PC-3 (cell line): ENCODE measurements around the gene MN1. TPM values are rescaled to one million over a fixed set of nuclear protein-coding genes. Genes with fewer than 3 reads are reported as not detected.
A peak's percentile ranks its signal among the peaks of the same experiment; 100 is the strongest.

Experiments used
- ATAC-seq: fragments of 200-7000 bp; cut with Tn5 transposase; 2 replicates; pipeline ENCODE4 v1.9.1; 2020; ENCODE audit warnings: mild to moderate bottlenecking, moderate library complexity
- BruUV-seq: library from RNA; stranded (reverse); fragments of 400-500 nt; replicated peaks from 2 replicates; lab custom pipeline; 2021; lab: Mats Ljungman, UMichigan
- CTCF ChIA-PET: fragments of 300-600 bp; sonication (Branson Sonifier 250); formaldehyde crosslinking; loops from one replicate; lab custom pipeline; 2022; ENCODE audit warnings: antibody characterized with exemption; lab: Charles Lee
- POLR2A ChIA-PET: fragments of 300-600 bp; sonication (Branson Sonifier 250); formaldehyde crosslinking; loops from one replicate; lab custom pipeline; 2022; ENCODE audit warnings: antibody characterized with exemption; ENCODE audit not compliant: unreplicated experiment; lab: Charles Lee
- DNase-seq: peaks from one replicate; pipeline ENCODE4 v3.0.0-alpha.2; 2015
- H2AFZ ChIP-seq: fragments of 300-600 bp; sonication (generic); 2 replicates; pipeline ENCODE4 v1.6.0; 2016; ENCODE audit warnings: antibody characterized with exemption, low read length
- H3F3A ChIP-seq: fragments of 300-600 bp; sonication (generic); one replicate; pipeline ENCODE4 v1.6.0; 2017; ENCODE audit warnings: antibody characterized with exemption, low read length, control low read depth, mild to moderate bottlenecking; ENCODE audit not compliant: unreplicated experiment
- H3K27ac ChIP-seq: fragments of 300-600 bp; sonication (generic); 2 replicates; pipeline ENCODE4 v1.5.1; 2016; ENCODE audit warnings: mild to moderate bottlenecking, low read length
- H3K27me3 ChIP-seq: fragments of 300-600 bp; sonication (generic); 2 replicates; pipeline ENCODE4 v1.6.1; 2016; ENCODE audit warnings: low read length, mixed read lengths
- H3K36me3 ChIP-seq: fragments of 300-600 bp; sonication (generic); 2 replicates; pipeline ENCODE4 v1.6.1; 2016; ENCODE audit warnings: low read depth, mixed run types, low read length, mixed read lengths
- H3K4me1 ChIP-seq: fragments of 300-600 bp; sonication (generic); 2 replicates; pipeline ENCODE4 v1.5.1; 2016; ENCODE audit warnings: low read length; ENCODE audit not compliant: insufficient read depth
- H3K4me2 ChIP-seq: fragments of 300-600 bp; sonication (generic); 2 replicates; pipeline ENCODE4 v1.6.0; 2016; ENCODE audit warnings: low read length
- H3K4me3 ChIP-seq: fragments of 300-600 bp; sonication (generic); 2 replicates; pipeline ENCODE4 v1.5.1; 2016; ENCODE audit warnings: mild to moderate bottlenecking, low read length, mixed read lengths
- H3K79me2 ChIP-seq: fragments of 300-600 bp; sonication (generic); 2 replicates; pipeline ENCODE4 v1.6.1; 2017; ENCODE audit warnings: low read length, mixed read lengths
- H3K9ac ChIP-seq: fragments of 300-600 bp; sonication (generic); 2 replicates; pipeline ENCODE4 v1.6.0; 2016; ENCODE audit warnings: mild to moderate bottlenecking, low read length
- H3K9me2 ChIP-seq: fragments of 300-600 bp; sonication (generic); replicated peaks from 2 replicates; pipeline ENCODE4 v1.6.1; 2016; ENCODE audit warnings: mixed run types, low read length, mixed read lengths
- H3K9me3 ChIP-seq: fragments of 300-600 bp; sonication (generic); 2 replicates; pipeline ENCODE4 v1.6.1; 2016; ENCODE audit warnings: low read length, mixed read lengths
- H4K20me1 ChIP-seq: fragments of 300-600 bp; sonication (generic); 2 replicates; pipeline ENCODE4 v1.6.1; 2016; ENCODE audit warnings: low read length, mixed read lengths
- CTCF ChIP-seq: fragments of 300-600 bp; sonication (generic); conservative IDR thresholded peaks from 2 replicates; pipeline ENCODE4 v1.5.1; 2017; ENCODE audit warnings: antibody characterized with exemption, low read depth, mild to moderate bottlenecking, low read length
- EZH2 ChIP-seq: fragments of 300-600 bp; sonication (generic); IDR thresholded peaks from one replicate; pipeline ENCODE4 v1.6.1; 2017; ENCODE audit warnings: antibody characterized with exemption, mild to moderate bottlenecking, low read length; ENCODE audit not compliant: unreplicated experiment
- EZH2phosphoT487 ChIP-seq: fragments of 300-600 bp; sonication (generic); IDR thresholded peaks from 2 replicates; pipeline ENCODE4 v1.6.1; 2018; ENCODE audit warnings: mild to moderate bottlenecking, antibody characterized with exemption, low read length, borderline replicate concordance
- intact Hi-C: fragments of 100-400 bp; cut with micrococcal nuclease; formaldehyde crosslinking; loops from 2 replicates; pipeline ENCODE4 v1.9.0; 2023
- total RNA-seq: library from RNA; depleted of rRNA; stranded (reverse); fragments of >200 nt; gene quantifications from 2 replicates; pipeline ENCODE4 v1.2.3, GENCODE V29; 2014

MN1 gene
- total RNA-seq, 1 experiment from 2014 or later: 2.7 TPM

GRCh38 chr22:27752771-27753170, 48.8 kb downstream of the MN1 start:
- no peak overlapping the region for H3K4me2 ChIP-seq
- H3K27ac ChIP-seq: no peak overlapping the region
- no peak overlapping the region for H3K4me3 ChIP-seq
- H3K9ac ChIP-seq: no peak overlapping the region
- H4K20me1 ChIP-seq: no peaks in the 10 kb centered on the region
- no peak overlapping the region for H2AFZ ChIP-seq
- no peaks in the 10 kb centered on the region for H3K27me3 ChIP-seq
- no peaks in the 10 kb centered on the region for H3F3A ChIP-seq
- no peaks in the 10 kb centered on the region for H3K79me2 ChIP-seq
- no peaks in the 10 kb centered on the region for H3K36me3 ChIP-seq
- no peaks in the 10 kb centered on the region for H3K9me3 ChIP-seq
- TF ChIP-seq EZH2 (no peak), EZH2phosphoT487 (no peak), CTCF (no peak)
- H3K9me2 ChIP-seq: no peaks in the 10 kb centered on the region
- BruUV-seq: no TSS peak
- H3K4me1 ChIP-seq: peaks cover 11% of the 10 kb centered on the region
- ChIA-PET CTCF (no interaction called here), POLR2A (no interaction called here)
- intact Hi-C loops: no loop called here
- ATAC-seq: peak; percentile 48; the same call in 1 of the 2 replicates
- peak; percentile 39 for DNase-seq

- H3K4me2 ChIP-seq: no peak overlapping the region
- ATAC-seq (no peak), DNase-seq (no peak)
- H3K36me3 ChIP-seq: no peaks in the 10 kb centered on the region
- H3K27me3 ChIP-seq: no peaks in the 10 kb centered on the region
- BruUV-seq: no TSS peak
- H2AFZ ChIP-seq: no peak overlapping the region
- intact Hi-C loops: no loop called here
- H3K9me3 ChIP-seq: no peaks in the 10 kb centered on the region
- H3K4me1 ChIP-seq: peaks cover 11% of the 10 kb centered on the region
- H3K9ac ChIP-seq: no peak overlapping the region
- no peak overlapping the region for H3K4me3 ChIP-seq
- no peak overlapping the region for H3K27ac ChIP-seq
- ChIA-PET CTCF (no interaction called here), POLR2A (no interaction called here)
- H3K9me2 ChIP-seq: no peaks in the 10 kb centered on the region
- TF ChIP-seq EZH2phosphoT487: no peak
- no peak for TF ChIP-seq CTCF
- no peak for TF ChIP-seq EZH2
- no peaks in the 10 kb centered on the region for H3F3A ChIP-seq
- no peaks in the 10 kb centered on the region for H3K79me2 ChIP-seq
- H4K20me1 ChIP-seq: no peaks in the 10 kb centered on the region
These were observed 49.4 kb downstream of the MN1 start for GRCh38 chr22:27752141-27752540.

- H3K36me3 ChIP-seq: no peaks in the 10 kb centered on the region
- H3K9ac ChIP-seq: no peak overlapping the region
- no peaks in the 10 kb centered on the region for H4K20me1 ChIP-seq
- no peaks in the 10 kb centered on the region for H3K9me2 ChIP-seq
- ATAC-seq (no peak), DNase-seq (no peak)
- no peaks in the 10 kb centered on the region for H3K79me2 ChIP-seq
- no peak overlapping the region for H3K27ac ChIP-seq
- no peak for TF ChIP-seq EZH2phosphoT487
- no peak for TF ChIP-seq EZH2
- POLR2A ChIA-PET: no interaction called here
- H3K9me3 ChIP-seq: no peaks in the 10 kb centered on the region
- no peaks in the 10 kb centered on the region for H3K27me3 ChIP-seq
- intact Hi-C loops: no loop called here
- H3K4me3 ChIP-seq: no peak overlapping the region
- CTCF ChIA-PET: no interaction called here
- no peaks in the 10 kb centered on the region for H3F3A ChIP-seq
- H2AFZ ChIP-seq: no peak overlapping the region
- peaks cover 11% of the 10 kb centered on the region for H3K4me1 ChIP-seq
- no peak overlapping the region for H3K4me2 ChIP-seq
- BruUV-seq: no TSS peak
These were observed 50.1 kb downstream of the MN1 start for GRCh38 chr22:27751277-27752070.
